IPS-NIHi11 (cell line): Measurements from ENCODE around the gene PRLH.
"Not testable (repeated sequence)": the region's sequence is repeated elsewhere in the genome, so short reads cannot be mapped to it uniquely, and the experiment has no call there.

Source experiments
- DNase-seq: peaks from one replicate; pipeline ENCODE4 v3.0.0; 2012; ENCODE audit warnings: mixed read lengths, low spot score

The PRLH gene

GRCh38 chr2:237601453-237602116 lies 35.2 kb downstream of the PRLH start:
- DNase-seq, result peak; percentile 61

- DNase-seq, result no peak
Observed at GRCh38 chr2:237602409-237602808, 36.0 kb downstream of the PRLH start.

- no peak for DNase-seq
Observed at GRCh38 chr2:237603049-237603717, 36.8 kb downstream of the PRLH start.

- no peak for DNase-seq
Observed at GRCh38 chr2:237603718-237604362, 37.5 kb downstream of the PRLH start.

GRCh38 chr2:237604391-237604790 lies 38.0 kb downstream of the PRLH start:
- no peak for DNase-seq

- no peak for DNase-seq
Observed at GRCh38 chr2:237604960-237605359, 38.6 kb downstream of the PRLH start.

GRCh38 chr2:237606522-237606921 lies 40.1 kb downstream of the PRLH start:
- DNase-seq, result not testable (repeated sequence)

- no peak for DNase-seq
Observed at GRCh38 chr2:237612527-237613357, 46.4 kb downstream of the PRLH start.

- DNase-seq, result no peak
Observed at GRCh38 chr2:237613679-237614078, 47.3 kb downstream of the PRLH start.

- peak; percentile 71 for DNase-seq
Observed at GRCh38 chr2:237614151-237614720, 47.9 kb downstream of the PRLH start.

GRCh38 chr2:237615631-237616249 lies 49.4 kb downstream of the PRLH start:
- DNase-seq, result no peak

GRCh38 chr2:237616373-237616733 lies 50.0 kb downstream of the PRLH start:
- DNase-seq, result no peak
